GM19099 (cell line): Measurements from ENCODE around the gene OXSR1.

Source experiments
- POLR2A ChIP-seq: IDR thresholded peaks from 3 replicates; pipeline ENCODE4 v1.6.1; 2011; ENCODE audit warnings: low read depth; ENCODE audit not compliant: insufficient read length; ENCODE audit errors: extremely low read depth

Gene OXSR1

GRCh38 chr3:38266810-38267209 is 101.5 kb downstream of the OXSR1 start:
- TF ChIP-seq POLR2A: no peak

- TF ChIP-seq POLR2A: no peak
Observed at GRCh38 chr3:38267662-38268061, 102.3 kb downstream of the OXSR1 start.

GRCh38 chr3:38268087-38268486 is 102.8 kb downstream of the OXSR1 start:
- no peak for TF ChIP-seq POLR2A

- TF ChIP-seq POLR2A: no peak
Observed at GRCh38 chr3:38268522-38268921, 103.2 kb downstream of the OXSR1 start.

- no peak for TF ChIP-seq POLR2A
Observed at GRCh38 chr3:38270606-38271005, 105.3 kb downstream of the OXSR1 start.

GRCh38 chr3:38271553-38271952 is 106.2 kb downstream of the OXSR1 start:
- TF ChIP-seq POLR2A: no peak

- TF ChIP-seq POLR2A: no peak
Observed at GRCh38 chr3:38274864-38275649, 109.7 kb downstream of the OXSR1 start.

GRCh38 chr3:38275658-38276057 is 110.3 kb downstream of the OXSR1 start:
- no peak for TF ChIP-seq POLR2A

- no peak for TF ChIP-seq POLR2A
Observed at GRCh38 chr3:38276081-38276916, 111.0 kb downstream of the OXSR1 start.

- no peak for TF ChIP-seq POLR2A
Observed at GRCh38 chr3:38276917-38277630, 111.7 kb downstream of the OXSR1 start.

- TF ChIP-seq POLR2A: no peak
Observed at GRCh38 chr3:38278841-38279240, 113.5 kb downstream of the OXSR1 start.

- TF ChIP-seq POLR2A: no peak
Observed at GRCh38 chr3:38281895-38282686, 116.8 kb downstream of the OXSR1 start, which contains the start of gene SLC22A14. Gene SLC22A14, plus strand, starts transcription at chr3:38282294. Its CDS starts 23,733 bp downstream, at chr3:38306027.

- TF ChIP-seq POLR2A: no peak
Observed at GRCh38 chr3:38283810-38284755, 118.7 kb downstream of the OXSR1 start.
